Panc1 (cell line): ENCODE measurements around the gene UBR2.

Experiments used
- POLR2AphosphoS5 ChIP-seq: IDR thresholded peaks from 2 replicates; pipeline ENCODE4 v1.6.1; 2012; ENCODE audit warnings: mild to moderate bottlenecking, low read depth, low read length, moderate library complexity
- SIN3A ChIP-seq: IDR thresholded peaks from 2 replicates; pipeline ENCODE4 v1.6.1; 2012; ENCODE audit warnings: low read depth, mild to moderate bottlenecking, low read length, moderate library complexity, borderline replicate concordance; ENCODE audit not compliant: insufficient read depth
- TCF7L2 ChIP-seq: IDR thresholded peaks from 2 replicates; pipeline ENCODE4 v1.6.1; 2011; ENCODE audit warnings: mild to moderate bottlenecking, low read depth, low read length, inconsistent platforms
- TF ChIP-seq, protein P1 (sequence below): fragments of 450-650 bp; IDR thresholded peaks from 2 replicates; pipeline ENCODE4 v1.5.1; 2017; ENCODE audit warnings: mild to moderate bottlenecking
- TF ChIP-seq, protein P2 (sequence below), 2 experiments: IDR thresholded peaks; 2 replicates each; pipeline ENCODE4 v1.6.1; 2011 to 2012; ENCODE audit warnings: low read depth in 2 of 2, control low read depth in 1 of 2, low read length in 1 of 2, mild to moderate bottlenecking in 1 of 2, moderate library complexity in 1 of 2; ENCODE audit not compliant: insufficient read depth in 1 of 2

DNA sequence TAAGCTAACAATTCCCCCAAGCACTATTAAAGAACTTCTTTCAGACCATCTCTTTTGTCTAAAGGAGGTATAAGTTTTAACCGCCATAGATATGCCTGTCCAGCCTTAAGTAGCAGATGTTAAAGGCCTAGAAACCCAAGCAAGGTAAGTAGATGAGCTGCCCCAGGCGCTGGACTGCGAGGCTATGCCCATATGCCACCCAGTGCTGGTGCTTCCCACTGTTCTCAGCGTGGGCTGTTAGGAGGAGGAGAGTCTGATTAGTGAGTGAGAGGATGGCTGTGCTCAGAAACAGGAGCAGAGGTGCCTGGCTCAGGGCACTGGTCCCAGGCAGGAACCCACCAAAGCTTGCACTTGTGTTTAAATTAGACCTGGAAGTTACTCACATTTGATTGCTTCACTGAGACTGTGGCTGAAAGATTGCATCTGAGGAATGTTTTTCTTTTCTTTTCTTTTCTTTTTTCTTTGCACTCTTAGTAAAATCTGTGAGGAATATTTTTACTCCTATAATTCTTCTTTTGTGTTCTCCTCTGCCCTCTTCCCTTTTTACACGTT is 126.4 kb downstream of the UBR2 start:
- TF ChIP-seq, protein P1, sequence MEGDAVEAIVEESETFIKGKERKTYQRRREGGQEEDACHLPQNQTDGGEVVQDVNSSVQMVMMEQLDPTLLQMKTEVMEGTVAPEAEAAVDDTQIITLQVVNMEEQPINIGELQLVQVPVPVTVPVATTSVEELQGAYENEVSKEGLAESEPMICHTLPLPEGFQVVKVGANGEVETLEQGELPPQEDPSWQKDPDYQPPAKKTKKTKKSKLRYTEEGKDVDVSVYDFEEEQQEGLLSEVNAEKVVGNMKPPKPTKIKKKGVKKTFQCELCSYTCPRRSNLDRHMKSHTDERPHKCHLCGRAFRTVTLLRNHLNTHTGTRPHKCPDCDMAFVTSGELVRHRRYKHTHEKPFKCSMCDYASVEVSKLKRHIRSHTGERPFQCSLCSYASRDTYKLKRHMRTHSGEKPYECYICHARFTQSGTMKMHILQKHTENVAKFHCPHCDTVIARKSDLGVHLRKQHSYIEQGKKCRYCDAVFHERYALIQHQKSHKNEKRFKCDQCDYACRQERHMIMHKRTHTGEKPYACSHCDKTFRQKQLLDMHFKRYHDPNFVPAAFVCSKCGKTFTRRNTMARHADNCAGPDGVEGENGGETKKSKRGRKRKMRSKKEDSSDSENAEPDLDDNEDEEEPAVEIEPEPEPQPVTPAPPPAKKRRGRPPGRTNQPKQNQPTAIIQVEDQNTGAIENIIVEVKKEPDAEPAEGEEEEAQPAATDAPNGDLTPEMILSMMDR = no peak
- TF ChIP-seq POLR2AphosphoS5 (no peak), SIN3A (no peak), TCF7L2 (no peak)
- TF ChIP-seq, protein P2, sequence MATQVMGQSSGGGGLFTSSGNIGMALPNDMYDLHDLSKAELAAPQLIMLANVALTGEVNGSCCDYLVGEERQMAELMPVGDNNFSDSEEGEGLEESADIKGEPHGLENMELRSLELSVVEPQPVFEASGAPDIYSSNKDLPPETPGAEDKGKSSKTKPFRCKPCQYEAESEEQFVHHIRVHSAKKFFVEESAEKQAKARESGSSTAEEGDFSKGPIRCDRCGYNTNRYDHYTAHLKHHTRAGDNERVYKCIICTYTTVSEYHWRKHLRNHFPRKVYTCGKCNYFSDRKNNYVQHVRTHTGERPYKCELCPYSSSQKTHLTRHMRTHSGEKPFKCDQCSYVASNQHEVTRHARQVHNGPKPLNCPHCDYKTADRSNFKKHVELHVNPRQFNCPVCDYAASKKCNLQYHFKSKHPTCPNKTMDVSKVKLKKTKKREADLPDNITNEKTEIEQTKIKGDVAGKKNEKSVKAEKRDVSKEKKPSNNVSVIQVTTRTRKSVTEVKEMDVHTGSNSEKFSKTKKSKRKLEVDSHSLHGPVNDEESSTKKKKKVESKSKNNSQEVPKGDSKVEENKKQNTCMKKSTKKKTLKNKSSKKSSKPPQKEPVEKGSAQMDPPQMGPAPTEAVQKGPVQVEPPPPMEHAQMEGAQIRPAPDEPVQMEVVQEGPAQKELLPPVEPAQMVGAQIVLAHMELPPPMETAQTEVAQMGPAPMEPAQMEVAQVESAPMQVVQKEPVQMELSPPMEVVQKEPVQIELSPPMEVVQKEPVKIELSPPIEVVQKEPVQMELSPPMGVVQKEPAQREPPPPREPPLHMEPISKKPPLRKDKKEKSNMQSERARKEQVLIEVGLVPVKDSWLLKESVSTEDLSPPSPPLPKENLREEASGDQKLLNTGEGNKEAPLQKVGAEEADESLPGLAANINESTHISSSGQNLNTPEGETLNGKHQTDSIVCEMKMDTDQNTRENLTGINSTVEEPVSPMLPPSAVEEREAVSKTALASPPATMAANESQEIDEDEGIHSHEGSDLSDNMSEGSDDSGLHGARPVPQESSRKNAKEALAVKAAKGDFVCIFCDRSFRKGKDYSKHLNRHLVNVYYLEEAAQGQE (IDR thresholded peaks at IDR 0.05; ENCODE audit: insufficient read depth in 1 of 2, low read depth in 2 of 2, low read length in 1 of 2) = no peak
